ENCODE measurements around the gene MGAT5B.
"Not testable (repeated sequence)": the region's sequence is repeated elsewhere in the genome, so short reads cannot be mapped to it uniquely, and the experiment has no call there.

Gene MGAT5B

DNA sequence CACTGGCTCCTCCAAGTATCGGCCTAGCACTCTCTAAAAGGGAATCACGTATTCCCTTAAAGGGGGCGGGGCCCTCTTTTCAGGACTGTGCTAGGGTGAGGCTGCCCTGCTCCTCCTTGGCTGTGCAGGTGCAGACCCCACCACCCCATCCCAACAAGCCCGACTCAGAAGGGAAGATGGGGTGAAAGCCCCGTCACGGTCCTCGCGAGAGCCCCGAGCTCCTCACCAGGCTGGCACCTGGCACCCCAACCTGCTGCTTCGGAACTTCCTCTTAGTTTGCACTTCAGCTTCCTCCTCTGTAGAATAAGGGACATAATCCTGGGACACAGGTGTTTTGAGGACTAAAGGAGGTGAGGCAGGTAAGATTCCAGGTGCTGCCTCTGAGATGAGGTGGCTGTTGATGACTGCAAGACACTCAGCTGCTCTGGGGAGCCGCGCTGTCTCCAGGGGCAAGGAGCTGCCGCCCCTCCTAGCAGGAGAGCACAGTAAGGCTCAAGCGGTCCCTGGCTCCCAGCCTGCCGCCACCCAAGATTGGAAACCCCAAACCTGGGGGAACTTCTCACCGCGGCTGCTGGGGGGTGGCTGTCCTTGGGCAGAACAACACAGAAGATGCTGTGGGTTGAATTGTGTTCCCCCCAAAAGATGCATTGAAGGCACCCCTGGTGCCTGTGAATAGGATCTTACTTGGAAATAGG is 88.8 kb downstream of the MGAT5B start:
- DNase-seq = no peak

DNA sequence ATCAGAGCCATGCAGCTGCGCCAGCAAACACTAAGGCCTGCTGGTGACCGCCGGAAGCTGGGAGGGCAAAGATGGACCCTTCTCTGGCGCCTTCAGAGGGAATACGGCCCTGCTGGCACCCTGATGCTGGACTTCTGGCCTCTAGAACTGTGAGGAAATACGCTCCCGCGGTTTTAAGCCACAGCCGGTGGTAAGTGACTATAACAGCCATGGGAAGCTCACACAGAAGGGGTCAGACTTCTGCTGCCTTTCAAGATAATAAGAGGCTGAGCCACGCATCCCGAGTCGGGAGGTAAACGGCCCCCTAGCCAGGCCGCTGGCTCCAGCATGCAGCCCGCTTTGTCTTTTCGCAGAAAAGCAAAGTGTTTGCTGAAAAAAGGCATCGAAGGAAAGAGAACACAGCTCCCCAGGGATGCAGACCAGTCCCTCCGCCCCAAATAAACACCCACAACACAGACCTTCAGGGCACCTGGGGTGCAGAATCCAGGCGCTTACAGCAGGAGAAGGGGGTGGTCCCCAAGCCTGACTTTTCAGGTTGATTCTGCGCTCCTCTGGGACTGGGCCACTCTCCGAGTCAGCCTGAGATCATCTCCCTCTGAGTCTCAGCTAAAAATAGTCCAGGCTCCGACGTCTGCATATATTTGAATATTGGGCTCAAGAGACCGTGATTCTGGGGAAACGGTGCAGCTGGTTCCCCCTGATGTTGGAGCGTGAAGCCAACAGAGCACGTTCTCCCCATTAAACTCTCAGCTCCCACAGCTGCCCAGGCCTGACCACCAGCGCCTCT is 89.7 kb downstream of the MGAT5B start:
- DNase-seq = no peak

GRCh38 chr17:76958974-76959373 is 90.8 kb downstream of the MGAT5B start:
- DNase-seq = no peak

DNA sequence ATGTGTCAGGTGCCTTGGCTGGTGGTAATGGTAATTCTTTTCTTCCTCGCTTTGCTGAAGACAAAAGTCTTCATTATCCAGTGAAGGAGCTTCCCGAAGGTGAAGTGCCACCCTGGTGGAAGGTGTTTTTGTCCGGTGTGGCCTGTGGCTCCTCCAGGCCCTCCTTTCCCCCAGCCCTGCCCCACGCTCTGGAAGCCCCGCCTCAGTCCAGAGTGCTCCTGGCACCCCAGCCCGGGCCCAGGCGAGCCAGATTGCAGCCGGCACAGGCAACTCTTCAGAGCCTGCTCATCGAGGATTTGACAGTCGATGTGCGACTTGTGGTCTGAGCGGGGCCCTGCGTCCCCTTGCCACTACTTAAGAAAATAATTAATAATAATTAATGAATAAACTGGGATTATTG is 93.7 kb downstream of the MGAT5B start:
- DNase-seq = no peak

DNA sequence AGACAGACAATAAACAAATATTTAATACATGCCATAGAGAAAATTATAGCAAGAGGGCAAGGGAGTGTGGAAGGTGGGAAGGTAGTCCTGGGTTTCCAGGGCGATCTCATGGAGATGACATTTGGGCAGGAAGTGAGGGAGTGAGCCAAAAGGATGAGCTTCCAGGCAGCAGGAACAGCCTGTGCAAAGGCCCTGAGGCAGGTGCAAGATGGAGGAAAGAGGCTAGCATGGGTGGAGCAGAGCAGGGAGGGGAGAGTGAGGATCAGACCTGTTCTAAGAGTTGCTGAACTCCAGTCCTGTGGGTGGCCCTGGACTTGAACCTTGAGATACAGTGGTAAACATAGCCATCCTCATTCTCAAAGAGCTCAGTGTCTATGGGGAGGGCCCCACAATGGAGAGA is 94.7 kb downstream of the MGAT5B start:
- DNase-seq = no peak

DNA sequence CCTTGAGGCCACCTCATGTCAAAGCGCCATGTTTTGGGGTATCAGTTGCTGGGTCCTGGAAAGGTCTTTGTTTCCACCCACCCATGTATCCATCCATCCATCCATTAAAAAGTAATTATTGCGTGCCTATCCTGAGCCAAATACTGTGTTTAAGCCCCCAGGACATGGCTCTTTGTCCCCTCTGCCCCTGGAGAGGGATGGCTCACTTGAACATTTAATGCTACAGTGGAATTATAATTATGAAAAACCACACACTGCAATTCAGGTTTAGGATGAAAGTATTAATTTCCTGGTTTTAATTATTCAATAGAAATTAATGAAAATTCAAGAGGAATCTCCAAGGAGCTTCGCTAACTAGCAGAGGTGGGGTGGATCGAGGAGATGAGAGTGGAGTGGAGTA is 97.8 kb downstream of the MGAT5B start:
- DNase-seq = no peak

DNA sequence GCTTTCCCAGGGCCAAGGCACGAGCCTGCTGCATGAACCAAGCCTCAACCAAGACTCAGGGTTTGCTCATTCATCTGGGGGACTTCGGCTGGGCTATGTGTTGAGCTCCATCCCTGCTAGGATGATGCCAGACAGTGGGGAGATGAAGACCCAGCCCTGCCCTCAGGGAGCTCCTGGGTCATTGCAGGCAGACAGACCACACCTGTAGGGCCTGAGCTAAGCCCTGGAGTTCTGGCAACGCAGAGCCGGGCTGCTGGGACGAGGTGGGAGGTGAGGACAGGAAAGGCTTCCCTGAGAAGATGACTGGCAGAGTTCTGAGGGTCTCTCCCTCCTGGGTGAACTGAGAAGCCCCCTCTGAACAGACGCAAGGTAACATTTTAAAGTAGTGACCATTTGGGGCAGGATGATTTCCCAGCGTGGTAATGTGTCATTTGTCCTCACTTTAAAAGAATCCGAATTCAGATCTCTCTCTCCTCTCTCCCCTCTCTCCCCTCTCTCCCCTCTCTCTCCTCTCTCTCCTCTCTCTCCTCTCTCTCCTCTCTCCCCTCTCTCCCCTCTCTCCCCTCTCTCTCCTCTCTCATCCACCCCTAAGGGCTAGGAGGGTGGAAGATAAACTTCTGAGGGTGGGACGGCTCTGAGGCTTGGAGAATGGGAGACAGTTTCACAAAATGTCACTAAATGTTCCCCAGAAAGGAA is 98.4 kb downstream of the MGAT5B start:
- DNase-seq = no peak

DNA sequence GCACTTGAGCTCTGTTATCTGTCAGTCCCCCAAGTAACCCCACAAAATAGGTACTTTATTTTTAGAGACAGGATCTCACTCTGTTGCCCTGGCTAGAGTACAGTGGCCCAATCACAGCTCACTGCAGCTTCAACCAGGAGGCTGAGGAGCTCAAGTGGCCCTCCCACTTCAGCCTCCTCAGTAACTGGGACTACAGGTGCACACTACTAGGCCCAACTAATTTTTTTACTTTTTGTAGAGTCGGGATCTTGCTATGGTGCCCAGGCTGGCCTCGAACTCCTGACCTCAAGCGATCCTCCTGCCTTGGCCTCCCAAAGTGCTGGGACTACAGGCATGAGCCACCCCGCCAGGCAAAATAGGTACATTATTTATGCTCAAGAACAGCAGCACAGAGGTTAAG is 99.6 kb downstream of the MGAT5B start:
- DNase-seq = no peak

DNA sequence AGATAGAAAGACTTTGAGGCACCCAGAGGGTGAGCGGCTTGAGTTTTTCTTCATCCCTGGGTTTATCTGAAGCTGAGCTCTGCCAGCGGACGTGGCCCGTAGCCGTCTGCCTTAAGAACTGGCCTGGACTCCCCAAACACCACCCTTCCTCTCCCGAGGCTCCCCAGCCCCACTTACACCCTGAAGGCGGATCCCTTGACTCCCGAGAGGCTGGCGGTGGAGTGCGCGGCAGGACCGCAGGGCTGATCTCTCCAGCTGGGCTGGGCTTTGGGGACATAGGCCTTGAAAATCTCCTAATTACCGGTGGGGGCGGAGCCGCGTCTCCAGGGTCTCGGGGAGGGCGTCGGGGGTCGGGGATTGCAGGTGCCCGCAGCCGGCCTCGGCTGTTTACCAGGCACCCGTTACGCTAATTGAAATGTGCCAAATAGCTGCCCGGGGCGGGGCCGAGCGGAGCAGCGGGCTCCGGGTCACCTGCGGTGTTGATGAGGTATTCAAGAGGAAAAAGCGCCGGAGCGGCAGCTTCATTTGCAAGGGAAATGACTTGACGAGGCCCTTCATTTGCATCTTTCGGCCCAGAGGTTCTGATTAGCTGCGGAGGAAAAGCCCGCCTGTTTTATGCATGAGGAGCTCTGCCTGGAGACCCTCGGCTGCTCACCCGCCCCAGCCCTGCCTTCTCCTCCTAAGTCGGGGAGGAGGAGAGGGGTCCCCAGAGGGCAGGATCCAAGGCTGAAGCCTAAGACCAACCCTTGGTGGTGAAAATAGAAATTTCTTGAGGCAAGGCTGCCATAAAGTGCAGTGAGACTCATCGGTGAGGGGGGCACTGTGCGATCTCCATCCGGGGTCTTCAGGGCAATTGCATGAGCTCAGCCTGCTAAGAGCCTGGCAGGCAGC is 100.7 kb downstream of the MGAT5B start:
- DNase-seq = no peak

- DNase-seq = no peak
These were observed 101.5 kb downstream of the MGAT5B start for GRCh38 chr17:76969598-76970172.

DNA sequence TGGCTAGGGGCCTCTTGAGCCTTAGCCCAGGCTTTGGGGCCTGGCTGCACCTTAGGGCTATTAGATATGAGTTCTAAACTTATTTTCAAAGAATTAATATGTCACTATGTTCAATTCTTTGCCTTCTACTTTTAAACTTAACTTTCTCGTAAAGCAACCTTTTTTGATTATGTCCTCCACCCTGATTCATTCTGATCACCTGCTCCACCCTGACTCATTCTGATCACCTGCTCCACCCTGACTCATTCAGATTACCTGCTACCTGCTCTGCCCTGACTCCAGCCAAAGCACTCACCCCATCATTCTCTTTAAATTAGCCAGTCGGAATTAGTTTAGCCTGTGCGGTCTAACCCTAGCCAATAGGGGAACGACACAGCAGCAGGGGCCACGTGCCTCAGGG is 102.0 kb downstream of the MGAT5B start:
- not testable (repeated sequence) for DNase-seq

- no peak for DNase-seq
These were observed 103.9 kb downstream of the MGAT5B start for GRCh38 chr17:76972046-76972641.

DNA sequence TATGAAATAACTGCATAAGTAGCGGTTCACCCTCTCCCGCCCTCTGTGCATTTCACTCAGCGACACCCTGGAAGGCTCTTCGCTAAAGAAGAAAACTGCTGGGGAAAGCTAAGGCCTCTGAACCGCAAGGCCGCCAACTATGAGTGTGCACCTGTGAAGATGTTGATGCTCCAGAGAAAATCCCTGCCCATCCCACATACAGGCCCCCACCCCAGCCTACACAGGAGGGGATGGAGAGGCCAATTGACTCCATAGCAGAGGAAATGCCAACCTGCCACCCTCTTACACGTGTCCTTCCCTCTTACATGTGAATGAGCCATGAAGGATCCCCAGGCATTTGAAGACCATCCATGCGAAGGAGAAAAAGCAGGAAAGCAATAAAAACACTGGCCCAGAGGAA is 104.8 kb downstream of the MGAT5B start:
- no peak for DNase-seq

DNA sequence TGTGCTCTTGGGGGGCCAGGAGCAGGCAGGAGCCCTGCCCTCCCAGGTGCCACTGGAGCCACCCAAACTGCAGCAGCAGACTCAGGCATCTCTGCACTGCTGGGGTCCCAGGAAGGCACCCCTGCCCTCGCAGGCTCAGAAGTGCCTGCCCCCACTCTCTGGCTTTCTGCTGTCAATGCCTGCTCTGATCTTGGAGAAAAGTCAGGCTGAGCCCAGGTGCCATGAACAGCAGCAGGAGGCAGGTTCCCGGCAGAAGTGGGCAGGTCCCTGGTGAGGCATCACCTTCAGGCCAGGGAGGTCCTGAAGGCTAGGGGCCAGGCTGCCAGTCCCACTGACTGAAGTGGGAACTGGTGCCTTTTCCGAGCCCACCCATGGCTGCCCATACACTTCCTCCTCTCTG is 106.5 kb downstream of the MGAT5B start:
- no peak for DNase-seq

DNA sequence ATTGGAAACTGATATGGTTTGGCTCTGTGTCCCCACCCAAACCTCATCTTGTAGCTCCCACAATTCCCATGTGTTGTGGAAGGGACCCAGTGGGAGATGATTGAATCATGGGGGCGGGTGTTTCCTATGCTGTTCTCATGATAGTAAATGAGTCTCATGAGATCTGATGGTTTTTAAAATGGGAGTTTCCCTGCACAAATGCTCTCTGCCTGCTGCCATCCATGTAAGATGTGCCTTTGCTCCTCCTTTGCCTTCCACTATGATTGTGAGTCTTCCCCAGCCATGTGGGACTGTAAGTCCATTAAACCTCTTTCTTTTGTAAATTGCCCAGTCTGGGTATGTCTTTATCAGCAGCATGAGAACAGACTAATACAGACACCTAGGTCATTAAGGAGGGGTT is 109.8 kb downstream of the MGAT5B start:
- not testable (repeated sequence) for DNase-seq

GRCh38 chr17:76981545-76982295 is 113.5 kb downstream of the MGAT5B start:
- no peak for DNase-seq

DNA sequence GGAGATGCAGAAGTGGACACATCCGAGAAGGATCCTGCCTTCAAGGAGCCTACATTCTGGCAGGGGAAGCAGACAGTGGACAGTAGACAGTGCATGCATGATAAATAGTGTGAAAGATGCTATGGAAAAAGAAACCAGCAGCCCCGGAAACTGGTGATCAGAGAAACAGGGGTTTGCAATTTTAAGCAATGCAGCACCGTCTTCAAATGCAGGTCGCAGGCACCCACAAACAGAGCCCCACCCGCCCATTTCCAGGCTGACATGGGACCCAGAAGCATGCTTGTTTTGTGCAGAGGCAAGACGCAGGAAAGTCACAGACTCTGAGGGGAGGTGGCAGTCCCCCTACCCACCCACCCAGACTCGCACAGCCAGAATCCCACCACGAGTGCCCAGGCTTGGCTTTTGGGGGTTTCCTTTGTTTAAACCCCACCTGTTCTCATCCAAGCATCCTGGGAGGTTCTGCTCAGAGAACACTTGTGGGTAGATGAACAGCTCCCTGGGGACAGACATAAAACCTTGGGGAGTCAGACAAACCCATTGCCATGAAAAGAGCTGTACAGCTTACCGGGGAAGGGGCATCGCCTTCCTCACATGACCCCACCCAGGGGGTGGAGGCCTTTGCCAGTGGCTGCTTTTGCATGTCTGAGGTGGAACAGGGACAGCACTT is 114.3 kb downstream of the MGAT5B start:
- no peak for DNase-seq

DNA sequence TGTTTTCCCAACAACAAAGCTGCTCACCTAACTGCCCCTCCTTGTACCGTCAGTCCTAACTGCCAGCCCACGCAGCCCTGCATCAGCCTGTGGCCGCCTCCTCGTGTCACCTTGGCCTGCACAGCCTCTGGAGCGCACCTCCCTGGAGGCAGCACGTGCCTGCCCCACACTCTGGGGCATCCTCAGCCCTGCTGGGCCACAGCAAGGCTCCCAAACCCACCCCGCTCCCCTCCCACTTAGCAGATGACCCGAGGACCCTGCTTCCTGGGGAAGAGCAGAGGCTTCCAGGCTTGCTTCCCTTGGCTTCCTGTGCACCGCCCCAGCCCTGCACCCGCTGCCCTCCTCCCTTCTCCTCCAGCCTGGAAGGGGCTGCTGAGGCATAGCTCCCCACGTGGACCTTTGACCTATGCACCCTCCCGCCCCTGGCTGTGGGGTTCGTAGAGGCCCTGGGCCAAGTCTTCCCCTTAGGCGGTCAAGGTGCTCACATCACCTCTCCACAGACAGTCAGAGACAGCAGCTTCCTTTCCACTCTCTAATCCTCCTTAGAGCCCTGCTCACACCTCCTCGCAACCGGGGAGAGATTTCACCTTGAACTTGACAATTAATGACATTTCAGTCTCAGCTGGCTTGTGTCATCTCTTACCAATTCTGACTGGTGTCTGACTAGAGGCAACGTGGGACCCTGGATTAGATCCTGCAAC is 115.0 kb downstream of the MGAT5B start:
- no peak for DNase-seq

- DNase-seq = no peak
These were observed 118.2 kb downstream of the MGAT5B start for GRCh38 chr17:76986365-76986764.

GRCh38 chr17:76987486-76988093 is 119.4 kb downstream of the MGAT5B start:
- no peak for DNase-seq
